H1 (cell line): ENCODE measurements around the gene ANKRD12. TPM values are rescaled to one million over a fixed set of nuclear protein-coding genes. Genes with fewer than 3 reads are reported as not detected.

Source experiments
- CTCF ChIA-PET: fragments of 300-600 bp; sonication (Branson Sonifier 250); formaldehyde crosslinking; loops from one replicate; lab custom pipeline; 2021; ENCODE audit not compliant: partially characterized antibody; lab: Charles Lee
- POLR2A ChIA-PET: fragments of 300-600 bp; sonication (Branson Sonifier 250); formaldehyde crosslinking; loops from one replicate; lab custom pipeline; 2021; ENCODE audit warnings: inconsistent platforms; ENCODE audit not compliant: partially characterized antibody; lab: Charles Lee
- DNase-seq, 2 experiments: peaks; one replicate each; pipeline versions ENCODE4 v3.0.0 to v3.0.0-alpha.2; 2010 to 2022; ENCODE audit warnings: low spot score in 2 of 2, low read depth in 1 of 2, mixed read lengths in 1 of 2
- FAIRE-seq: peaks from 2 replicates; lab custom pipeline; 2011; peaks lifted over from hg19 to GRCh38; lab: Jason Lieb, UNC
- H2AFZ ChIP-seq: 2 replicates; pipeline ENCODE4 v1.8.1; 2012; ENCODE audit warnings: low read length, inconsistent platforms
- H2AK5ac ChIP-seq: 2 replicates; pipeline ENCODE4 v1.6.1; 2013; ENCODE audit warnings: low read depth, low read length
- H2BK120ac ChIP-seq: replicated peaks from 2 replicates; pipeline ENCODE3; 2013; ENCODE audit warnings: low read depth, low read length, inconsistent platforms
- H2BK12ac ChIP-seq: 2 replicates; pipeline ENCODE4 v1.6.1; 2013; ENCODE audit warnings: low read depth, low read length
- H2BK15ac ChIP-seq: 2 replicates; pipeline ENCODE4 v1.6.1; 2013; ENCODE audit warnings: low read length
- H2BK20ac ChIP-seq: 2 replicates; pipeline ENCODE4 v1.6.1; 2013; ENCODE audit warnings: low read length
- H2BK5ac ChIP-seq: 2 replicates; pipeline ENCODE4 v1.6.1; 2013; ENCODE audit warnings: low read depth, low read length
- H3K14ac ChIP-seq: 2 replicates; pipeline ENCODE4 v1.6.1; 2013; ENCODE audit warnings: inconsistent platforms; ENCODE audit not compliant: insufficient read length
- H3K18ac ChIP-seq: 2 replicates; pipeline ENCODE4 v1.6.1; 2013; ENCODE audit warnings: low read length; ENCODE audit errors: extremely low read depth
- H3K23ac ChIP-seq: 2 replicates; pipeline ENCODE4 v1.6.1; 2013; ENCODE audit warnings: inconsistent platforms; ENCODE audit not compliant: insufficient read length
- H3K23me2 ChIP-seq: 2 replicates; pipeline ENCODE4 v1.6.1; 2013; ENCODE audit warnings: low read depth, low read length
- H3K27ac ChIP-seq: 2 replicates; pipeline ENCODE4 v1.6.1; 2011; ENCODE audit warnings: low read depth, low read length, inconsistent platforms
- H3K27me3 ChIP-seq, 4 experiments: replicated peaks in 1 of 4; 1 replicate in 1 of 4; 2 replicates in 3 of 4; pipeline versions ENCODE4 v1.6.1 to v1.8.1; 2011 to 2013; ENCODE audit warnings: low read length in 3 of 4, mild to moderate bottlenecking in 3 of 4, inconsistent platforms in 2 of 4, mixed read lengths in 2 of 4, moderate library complexity in 1 of 4; ENCODE audit not compliant: control insufficient read depth in 3 of 4, insufficient read depth in 3 of 4; ENCODE audit errors: extremely low read depth in 1 of 4
- H3K36me3 ChIP-seq, 4 experiments: 2 replicates each; pipeline versions ENCODE4 v1.6.1 to v1.8.1; 2011 to 2013; ENCODE audit warnings: mild to moderate bottlenecking in 4 of 4, low read length in 3 of 4, moderate library complexity in 2 of 4, control low read depth in 1 of 4, inconsistent platforms in 1 of 4; ENCODE audit not compliant: insufficient read depth in 4 of 4, control insufficient read depth in 2 of 4
- H3K4ac ChIP-seq: replicated peaks from 2 replicates; pipeline ENCODE3; 2013; ENCODE audit warnings: low read length, low read depth, mixed read lengths, inconsistent platforms; ENCODE audit not compliant: insufficient read length
- H3K4me1 ChIP-seq, 4 experiments: replicated peaks in 1 of 4; 1 replicate in 1 of 4; 2 replicates in 3 of 4; pipeline versions ENCODE4 v1.6.1 to v1.8.1; 2011 to 2013; ENCODE audit warnings: low read length in 3 of 4, inconsistent platforms in 2 of 4, mixed read lengths in 1 of 4; ENCODE audit not compliant: insufficient read depth in 4 of 4, control insufficient read depth in 3 of 4
- H3K4me2 ChIP-seq, 2 experiments: 2 replicates each; pipeline versions ENCODE4 v1.6.1 to v1.8.1; 2011 to 2013; ENCODE audit warnings: low read depth in 2 of 2, low read length in 2 of 2, control low read depth in 1 of 2, inconsistent platforms in 1 of 2, mild to moderate bottlenecking in 1 of 2; ENCODE audit not compliant: insufficient read depth in 1 of 2
- H3K4me3 ChIP-seq, 4 experiments: fragments of 200-600, 300-600 bp in 1 of 4; sonication (generic), shearing (Covaris generic), sonication (Bioruptor Twin) in 1 of 4; 2 replicates each; pipeline versions ENCODE4 v1.5.1 to v1.8.1; 2011 to 2016; ENCODE audit warnings: low read length in 4 of 4, low read depth in 3 of 4, control low read depth in 2 of 4, inconsistent platforms in 2 of 4, mild to moderate bottlenecking in 2 of 4, mixed read lengths in 1 of 4, moderate library complexity in 1 of 4; ENCODE audit not compliant: insufficient read depth in 2 of 4; ENCODE audit errors: extremely low read depth in 1 of 4
- H3K56ac ChIP-seq: replicated peaks from 2 replicates; pipeline ENCODE3; 2013; ENCODE audit warnings: low read depth, mild to moderate bottlenecking, mixed read lengths, low read length, inconsistent platforms; ENCODE audit not compliant: insufficient read length
- H3K79me1 ChIP-seq: 2 replicates; pipeline ENCODE4 v1.6.1; 2013; ENCODE audit warnings: low read depth, low read length, control low read depth
- H3K79me2 ChIP-seq, 2 experiments: 2 replicates each; pipeline versions ENCODE4 v1.6.1 to v1.8.1; 2012 to 2013; ENCODE audit warnings: low read length in 2 of 2, mild to moderate bottlenecking in 2 of 2, inconsistent platforms in 1 of 2; ENCODE audit not compliant: insufficient read depth in 2 of 2, control insufficient read depth in 1 of 2
- H3K9ac ChIP-seq, 4 experiments: replicated peaks in 1 of 4; 1 replicate in 1 of 4; 2 replicates in 3 of 4; pipeline versions ENCODE4 v1.6.1 to v1.8.1; 2011 to 2013; ENCODE audit warnings: low read depth in 3 of 4, low read length in 3 of 4, control low read depth in 2 of 4, mild to moderate bottlenecking in 2 of 4, moderate library complexity in 2 of 4, inconsistent platforms in 1 of 4; ENCODE audit errors: extremely low read depth in 1 of 4
- H3K9me3 ChIP-seq, 2 experiments: 2 replicates each; pipeline versions ENCODE4 v1.6.1 to v1.8.1; 2012 to 2013; ENCODE audit warnings: mild to moderate bottlenecking in 2 of 2, moderate library complexity in 2 of 2, control low read depth in 1 of 2, inconsistent platforms in 1 of 2, low read depth in 1 of 2, low read length in 1 of 2, mixed read lengths in 1 of 2; ENCODE audit not compliant: insufficient read depth in 2 of 2
- H4K20me1 ChIP-seq, 2 experiments: replicated peaks in 1 of 2; 2 replicates each; pipeline versions ENCODE3 to v1.8.1; 2011 to 2013; ENCODE audit warnings: inconsistent platforms in 2 of 2, low read length in 2 of 2, mild to moderate bottlenecking in 1 of 2; ENCODE audit not compliant: insufficient read depth in 2 of 2, control insufficient read depth in 1 of 2
- H4K5ac ChIP-seq: 2 replicates; pipeline ENCODE4 v1.6.1; 2013; ENCODE audit warnings: low read length, low read depth, mixed read lengths, inconsistent platforms; ENCODE audit not compliant: insufficient read length
- H4K8ac ChIP-seq: 2 replicates; pipeline ENCODE4 v1.8.0; 2013; ENCODE audit warnings: mild to moderate bottlenecking, moderate library complexity, low read length, inconsistent platforms; ENCODE audit not compliant: insufficient read depth; ENCODE audit errors: extremely low read depth
- H4K91ac ChIP-seq: replicated peaks from 2 replicates; pipeline ENCODE3; 2013; ENCODE audit warnings: low read length, mixed read lengths, inconsistent platforms; ENCODE audit not compliant: insufficient read length
- CREB1 ChIP-seq: IDR thresholded peaks from 2 replicates; pipeline ENCODE4 v1.6.1; 2012; ENCODE audit warnings: inconsistent platforms
- KDM1A ChIP-seq: fragments of 200-600, 300-600 bp; sonication (generic); IDR thresholded peaks from 2 replicates; pipeline ENCODE4 v1.7.1; 2016; ENCODE audit warnings: mild to moderate bottlenecking, low read length, borderline replicate concordance
- KDM4A ChIP-seq: IDR thresholded peaks from one replicate; pipeline ENCODE4 v1.7.1; 2012; ENCODE audit warnings: low read depth, mild to moderate bottlenecking, moderate library complexity, low read length, inconsistent platforms; ENCODE audit not compliant: severe bottlenecking
- NANOG ChIP-seq: IDR thresholded peaks from 2 replicates; pipeline ENCODE4 v1.6.1; 2011; ENCODE audit warnings: low read length, low read depth, mild to moderate bottlenecking, inconsistent platforms; ENCODE audit not compliant: insufficient read depth, poor library complexity, severe bottlenecking
- NRF1 ChIP-seq: IDR thresholded peaks from 2 replicates; pipeline ENCODE4 v1.6.1; 2011; ENCODE audit warnings: mild to moderate bottlenecking, low read depth, low read length, improper control_type of control experiment
- POLR2A ChIP-seq, 2 experiments: IDR thresholded peaks; 1 replicate in 1 of 2; 2 replicates in 1 of 2; pipeline ENCODE4 v1.6.1; 2011; ENCODE audit warnings: low read depth in 2 of 2, low read length in 2 of 2, mild to moderate bottlenecking in 2 of 2; ENCODE audit errors: control extremely low read depth in 1 of 2
- RNF2 ChIP-seq: fragments of 200-900, 300-1000 bp; sonication (generic); IDR thresholded peaks from 2 replicates; pipeline ENCODE4 v1.7.1; 2016; ENCODE audit warnings: borderline replicate concordance, low read depth, mild to moderate bottlenecking, antibody characterized with exemption, low read length; ENCODE audit not compliant: poor library complexity, severe bottlenecking; ENCODE audit errors: missing control alignments
- SAP30 ChIP-seq: fragments of 300-600 bp; sonication (generic); IDR thresholded peaks from 2 replicates; pipeline ENCODE4 v1.7.1; 2012; ENCODE audit warnings: low read length, moderate library complexity, mild to moderate bottlenecking, inconsistent platforms; ENCODE audit not compliant: insufficient read depth, insufficient replicate concordance
- SP1 ChIP-seq: IDR thresholded peaks from 2 replicates; pipeline ENCODE4 v1.6.1; 2011; ENCODE audit warnings: low read depth, low read length
- TAF7 ChIP-seq: optimal IDR thresholded peaks from 2 replicates; pipeline ENCODE3; 2011; ENCODE audit warnings: low read depth, mild to moderate bottlenecking, inconsistent platforms, low read length, moderate library complexity, borderline replicate concordance
- YY1 ChIP-seq: IDR thresholded peaks from 2 replicates; pipeline ENCODE4 v1.6.1; 2011; ENCODE audit warnings: low read depth, mild to moderate bottlenecking, low read length
- WGBS, 2 experiments: shearing (Covaris generic) in 1 of 2; methylation state at CpG; one replicate each; pipeline versions ENCODE4 v1.1.6 to v1.1.7; 2013 to 2015; ENCODE audit warnings: low lambda C conversion rate in 2 of 2, mixed read lengths in 2 of 2, inconsistent platforms in 1 of 2, low coverage in 1 of 2, missing lambda C conversion rate in 1 of 2; ENCODE audit not compliant: insufficient replicate concordance in 2 of 2, insufficient coverage in 1 of 2, insufficient read length in 1 of 2; ENCODE audit errors: extremely low coverage in 1 of 2, missing lambda C conversion rate in 1 of 2; 5-methylcytosine and 5-hydroxymethylcytosine counted together
- polyA plus RNA-seq, 7 experiments: library from polyadenylated mRNA; depleted of rRNA in 3 of 7; stranded (reverse) in 5 of 7; unstranded in 2 of 7; fragments of >200 nt in 5 of 7; fragments of 200-250 nt in 2 of 7; gene quantifications; 1 replicate in 5 of 7; 2 replicates in 1 of 7; 4 replicates in 1 of 7; pipeline versions ENCODE4 v1.2.1 to v1.2.3, GENCODE V29; 2011 to 2013; ENCODE audit warnings: missing spikeins in 2 of 7, mixed read lengths in 2 of 7
- total RNA-seq: library from RNA; stranded (reverse); fragmentation: NEBNext Ultra II Directional; extraction: Animal tissue kit (Norgen Biotek cat#: 25700); gene quantifications from 2 replicates; pipeline ENCODE4 v1.2.1, GENCODE V29; 2021
- TF ChIP-seq, protein P1 (sequence below), 3 experiments: IDR thresholded peaks; 1 replicate in 2 of 3; 2 replicates in 1 of 3; pipeline versions ENCODE4 v1.5.1 to v1.6.1; 2011; ENCODE audit warnings: low read length in 3 of 3, mild to moderate bottlenecking in 3 of 3, inconsistent platforms in 2 of 3, low read depth in 1 of 3, moderate library complexity in 1 of 3; ENCODE audit not compliant: insufficient read depth in 1 of 3; ENCODE audit errors: control extremely low read depth in 1 of 3

The ANKRD12 gene
- total and polyA plus RNA-seq, 2 of the 8 experiments (the other 6 are each of a cell fraction or from before 2014, with no cell fraction given): 2.6 to 37.9 TPM

DNA sequence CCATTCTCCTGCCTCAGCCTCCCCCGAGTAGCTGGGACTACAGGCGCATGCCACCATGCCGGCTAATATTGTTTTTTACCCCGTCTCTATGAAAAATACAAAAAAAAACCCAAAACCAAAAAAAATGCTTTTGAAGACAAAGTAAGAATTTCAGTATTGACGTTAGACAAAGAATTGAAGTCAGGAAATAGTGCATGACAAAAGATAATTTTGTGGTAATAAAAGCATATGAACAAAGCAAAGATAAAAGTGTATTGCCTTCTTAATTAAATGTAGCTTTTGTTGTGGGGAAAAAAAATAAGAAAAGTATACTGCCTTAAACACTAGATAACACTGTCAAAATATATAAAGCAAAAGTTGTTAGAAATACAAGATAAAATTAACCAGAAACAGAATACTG, 86.8 kb downstream of the ANKRD12 start:
- H4K20me1 ChIP-seq: no peaks in the 10 kb centered on the region
- no peak overlapping the region for H2AK5ac ChIP-seq
- no peaks in the 10 kb centered on the region for H3K23me2 ChIP-seq
- H2AFZ ChIP-seq: no peak overlapping the region
- WGBS, 2 experiments: 96% methylated on average over 5 of the region's 5 CpGs; no CpG with 5 or more reads in 1 of the 2 experiments
- no peak overlapping the region for H2BK12ac ChIP-seq
- no peak overlapping the region for H3K4ac ChIP-seq
- DNase-seq: no peak
- H2BK5ac ChIP-seq: no peak overlapping the region
- ChIA-PET POLR2A (no interaction called here), CTCF (no interaction called here)
- H3K9me3 ChIP-seq: no peaks in the 10 kb centered on the region
- peaks cover 0 to 2% (median 0%) of the 10 kb centered on the region in 4 experiments; a peak in 1 of 7 replicates for H3K4me1 ChIP-seq
- no peak overlapping the region for H2BK120ac ChIP-seq
- no peak overlapping the region for H4K8ac ChIP-seq
- H2BK20ac ChIP-seq: no peak overlapping the region
- H4K5ac ChIP-seq: no peak overlapping the region
- no peak for FAIRE-seq
- H3K4me3 ChIP-seq: no peak overlapping the region
- no peak overlapping the region for H3K23ac ChIP-seq
- H3K14ac ChIP-seq: no peak overlapping the region
- no peak overlapping the region for H4K91ac ChIP-seq
- H3K18ac ChIP-seq: no peak overlapping the region
- H3K27me3 ChIP-seq: no peaks in the 10 kb centered on the region
- H3K9ac ChIP-seq: no peak overlapping the region
- no peak overlapping the region for H3K4me2 ChIP-seq
- H3K27ac ChIP-seq: no peak overlapping the region
- no peaks in the 10 kb centered on the region for H3K79me2 ChIP-seq
- H3K79me1 ChIP-seq: no peaks in the 10 kb centered on the region
- peaks cover 0 to 4% (median 1%) of the 10 kb centered on the region in 4 experiments; a peak in 3 of 8 replicates for H3K36me3 ChIP-seq
- H2BK15ac ChIP-seq: no peak overlapping the region
- no peak overlapping the region for H3K56ac ChIP-seq
- TF ChIP-seq YY1 (no peak), RNF2 (no peak), SP1 (no peak), POLR2A (IDR thresholded peaks at IDR 0.05; ENCODE audit: control extremely low read depth in 1 of 2, low read depth in 2 of 2, low read length in 2 of 2) (no peak), KDM4A (no peak), SAP30 (no peak), CREB1 (no peak), KDM1A (no peak), NANOG (no peak), NRF1 (no peak), TAF7 (no peak)
- TF ChIP-seq, protein P1, sequence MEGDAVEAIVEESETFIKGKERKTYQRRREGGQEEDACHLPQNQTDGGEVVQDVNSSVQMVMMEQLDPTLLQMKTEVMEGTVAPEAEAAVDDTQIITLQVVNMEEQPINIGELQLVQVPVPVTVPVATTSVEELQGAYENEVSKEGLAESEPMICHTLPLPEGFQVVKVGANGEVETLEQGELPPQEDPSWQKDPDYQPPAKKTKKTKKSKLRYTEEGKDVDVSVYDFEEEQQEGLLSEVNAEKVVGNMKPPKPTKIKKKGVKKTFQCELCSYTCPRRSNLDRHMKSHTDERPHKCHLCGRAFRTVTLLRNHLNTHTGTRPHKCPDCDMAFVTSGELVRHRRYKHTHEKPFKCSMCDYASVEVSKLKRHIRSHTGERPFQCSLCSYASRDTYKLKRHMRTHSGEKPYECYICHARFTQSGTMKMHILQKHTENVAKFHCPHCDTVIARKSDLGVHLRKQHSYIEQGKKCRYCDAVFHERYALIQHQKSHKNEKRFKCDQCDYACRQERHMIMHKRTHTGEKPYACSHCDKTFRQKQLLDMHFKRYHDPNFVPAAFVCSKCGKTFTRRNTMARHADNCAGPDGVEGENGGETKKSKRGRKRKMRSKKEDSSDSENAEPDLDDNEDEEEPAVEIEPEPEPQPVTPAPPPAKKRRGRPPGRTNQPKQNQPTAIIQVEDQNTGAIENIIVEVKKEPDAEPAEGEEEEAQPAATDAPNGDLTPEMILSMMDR (IDR thresholded peaks at IDR 0.05; ENCODE audit: control extremely low read depth in 1 of 3, insufficient read depth in 1 of 3, low read depth in 1 of 3, low read length in 3 of 3): no peak
